Measurements from ENCODE around the gene KCNN2. TPM values are rescaled to one million over a fixed set of nuclear protein-coding genes. Genes with fewer than 3 reads are reported as not detected.
A peak's percentile ranks its signal among the peaks of the same experiment; 100 is the strongest.

The KCNN2 gene
- total RNA-seq, 4 donors from 2014 or later, result 0.17 to 1.3 (median 0.98) TPM

- WGBS, 2 donors, result 9 to 10% methylated on average over 10 of the region's 10 CpGs
- TF ChIP-seq, protein P1, sequence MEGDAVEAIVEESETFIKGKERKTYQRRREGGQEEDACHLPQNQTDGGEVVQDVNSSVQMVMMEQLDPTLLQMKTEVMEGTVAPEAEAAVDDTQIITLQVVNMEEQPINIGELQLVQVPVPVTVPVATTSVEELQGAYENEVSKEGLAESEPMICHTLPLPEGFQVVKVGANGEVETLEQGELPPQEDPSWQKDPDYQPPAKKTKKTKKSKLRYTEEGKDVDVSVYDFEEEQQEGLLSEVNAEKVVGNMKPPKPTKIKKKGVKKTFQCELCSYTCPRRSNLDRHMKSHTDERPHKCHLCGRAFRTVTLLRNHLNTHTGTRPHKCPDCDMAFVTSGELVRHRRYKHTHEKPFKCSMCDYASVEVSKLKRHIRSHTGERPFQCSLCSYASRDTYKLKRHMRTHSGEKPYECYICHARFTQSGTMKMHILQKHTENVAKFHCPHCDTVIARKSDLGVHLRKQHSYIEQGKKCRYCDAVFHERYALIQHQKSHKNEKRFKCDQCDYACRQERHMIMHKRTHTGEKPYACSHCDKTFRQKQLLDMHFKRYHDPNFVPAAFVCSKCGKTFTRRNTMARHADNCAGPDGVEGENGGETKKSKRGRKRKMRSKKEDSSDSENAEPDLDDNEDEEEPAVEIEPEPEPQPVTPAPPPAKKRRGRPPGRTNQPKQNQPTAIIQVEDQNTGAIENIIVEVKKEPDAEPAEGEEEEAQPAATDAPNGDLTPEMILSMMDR (IDR thresholded peaks at IDR 0.05), result no peak
- TF ChIP-seq POLR2A (IDR thresholded peaks at IDR 0.05), result no peak
- DNase-seq (ENCODE audit: low spot score in 2 of 2), result no peak
- H3K4me3 ChIP-seq (ENCODE audit: low read depth, poor library complexity, severe bottlenecking), result peak overlapping the region; percentile 2
- intact Hi-C loops (cut with DNase I; ENCODE audit: low total_unique reads), result no loop called here
Observed at GRCh38 chr5:114363837-114364236, 2.0 kb downstream of the KCNN2 start.

- intact Hi-C loops (cut with DNase I; ENCODE audit: low total_unique reads), result no loop called here
- H3K4me3 ChIP-seq (ENCODE audit: low read depth, poor library complexity, severe bottlenecking), result no peak overlapping the region
- 41 to 47% methylated on average over 2 of the region's 2 CpGs for WGBS, 2 donors
- DNase-seq (ENCODE audit: low spot score in 2 of 2), result no peak
- no peak for TF ChIP-seq POLR2A (IDR thresholded peaks at IDR 0.05)
- TF ChIP-seq, protein P1 (IDR thresholded peaks at IDR 0.05), result no peak
Observed at GRCh38 chr5:114367029-114367428, 5.2 kb downstream of the KCNN2 start.

DNA sequence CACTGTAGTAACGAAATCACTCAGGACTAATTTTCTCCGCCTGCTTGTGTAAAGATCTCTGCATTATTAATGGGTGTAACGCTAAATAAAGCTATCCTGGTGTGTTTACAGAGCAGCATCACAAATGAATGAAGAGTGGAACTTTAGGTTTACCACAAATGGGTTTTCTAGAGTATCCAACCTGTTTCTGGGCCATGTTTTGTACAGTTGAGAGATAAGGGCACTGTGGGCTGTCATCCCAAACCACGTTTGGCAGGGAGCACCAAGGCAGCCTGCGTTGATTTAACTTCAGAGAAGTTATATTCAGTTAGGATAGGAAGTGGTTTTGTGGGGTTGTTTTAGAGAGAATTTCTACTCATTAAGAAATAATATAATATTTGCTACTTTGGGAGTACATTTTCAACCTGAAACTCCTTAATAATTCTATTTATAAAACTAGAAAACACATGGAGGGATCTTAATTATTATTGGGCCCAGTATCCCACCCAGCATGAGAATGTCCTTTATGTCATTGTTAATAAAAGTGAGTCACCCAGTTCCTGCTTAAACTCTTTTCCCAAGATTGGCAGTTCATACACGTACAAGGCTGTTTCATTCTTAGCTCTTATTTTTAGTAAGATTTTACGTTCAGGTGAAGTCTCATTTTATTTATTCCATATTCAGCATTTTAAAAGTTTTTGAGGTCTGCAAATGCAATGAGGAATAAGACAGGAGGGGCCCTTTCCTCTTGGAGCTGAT is 8.0 kb downstream of the KCNN2 start:
- 77 to 83% methylated on average over 7 of the region's 7 CpGs for WGBS, 2 donors
- TF ChIP-seq, protein P1 (IDR thresholded peaks at IDR 0.05), result no peak
- TF ChIP-seq POLR2A (IDR thresholded peaks at IDR 0.05), result no peak
- intact Hi-C loops (cut with DNase I; ENCODE audit: low total_unique reads), result no loop called here
- DNase-seq (ENCODE audit: low spot score in 2 of 2), result no peak
- no peak overlapping the region for H3K4me3 ChIP-seq (ENCODE audit: low read depth, poor library complexity, severe bottlenecking)

DNA sequence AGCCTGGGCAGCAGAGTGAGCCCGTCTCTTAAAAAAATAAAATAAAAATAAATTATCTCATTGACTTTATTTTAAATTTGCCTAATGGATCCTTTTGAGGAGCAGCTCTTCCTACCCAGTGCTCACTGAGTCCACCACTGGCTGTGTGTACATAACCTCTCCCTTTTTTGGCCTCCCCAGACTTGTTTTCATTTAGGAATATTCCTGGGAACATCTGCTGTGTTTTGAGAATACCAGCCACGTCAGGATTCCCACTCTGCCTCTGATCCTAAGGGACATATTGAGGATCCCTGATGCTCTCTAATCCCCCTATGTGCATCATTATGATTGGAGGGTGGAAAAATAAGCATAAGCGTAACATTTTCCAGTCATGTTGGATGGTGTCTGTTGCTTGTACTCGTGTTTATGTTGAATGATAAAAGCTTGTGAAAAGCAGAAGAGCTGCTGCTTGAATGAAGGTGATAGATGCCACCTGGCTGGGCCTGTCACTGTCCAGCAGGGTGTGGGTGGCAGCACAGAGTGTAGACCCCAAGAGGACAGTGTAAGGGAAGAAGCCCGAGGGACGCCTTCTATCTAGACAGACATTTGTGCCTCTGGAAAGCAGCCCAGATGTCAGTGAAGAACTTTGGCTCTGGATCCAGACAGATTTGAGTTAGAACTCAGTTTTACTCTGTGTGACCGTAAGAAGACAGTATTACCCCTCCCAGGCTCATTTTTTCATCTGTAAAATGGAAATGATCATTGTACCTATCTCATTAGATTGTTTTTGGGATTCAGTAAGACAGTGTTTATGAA is 15.4 kb downstream of the KCNN2 start:
- intact Hi-C loops (cut with DNase I; ENCODE audit: low total_unique reads), result no loop called here
- 56 to 66% methylated on average over 7 of the region's 7 CpGs for WGBS, 2 donors
- no peak overlapping the region for H3K4me3 ChIP-seq (ENCODE audit: low read depth, poor library complexity, severe bottlenecking)
- TF ChIP-seq, protein P1 (IDR thresholded peaks at IDR 0.05), result no peak
- no peak for TF ChIP-seq POLR2A (IDR thresholded peaks at IDR 0.05)
- no peak for DNase-seq (ENCODE audit: low spot score in 2 of 2)

DNA sequence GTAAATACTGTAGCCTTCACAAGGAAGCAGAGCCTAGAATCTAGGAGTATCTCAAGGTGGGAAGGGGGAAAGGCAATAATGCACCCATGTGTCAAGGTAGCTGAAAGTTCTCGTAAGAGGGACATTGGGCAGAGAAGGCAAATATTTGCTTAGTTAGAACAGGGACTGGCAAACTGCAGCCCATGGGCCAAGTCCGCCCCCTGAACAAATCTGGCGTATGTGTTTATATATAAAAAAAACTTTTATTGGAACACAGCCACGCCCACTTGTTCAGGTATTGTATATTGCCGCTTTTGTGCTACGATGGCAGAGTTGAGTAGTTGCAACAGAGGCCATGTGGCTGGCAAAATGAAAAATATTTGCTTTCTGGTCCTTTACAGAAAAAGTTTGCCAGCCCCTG is 16.1 kb downstream of the KCNN2 start:
- 83 to 86% methylated on average over 6 of the region's 6 CpGs for WGBS, 2 donors
- TF ChIP-seq, protein P1 (IDR thresholded peaks at IDR 0.05), result no peak
- no peak for TF ChIP-seq POLR2A (IDR thresholded peaks at IDR 0.05)
- H3K4me3 ChIP-seq (ENCODE audit: low read depth, poor library complexity, severe bottlenecking), result no peak overlapping the region
- no peak for DNase-seq (ENCODE audit: low spot score in 2 of 2)
- intact Hi-C loops (cut with DNase I; ENCODE audit: low total_unique reads), result no loop called here
